ENCODE results near the gene CARD10. TPM values are rescaled to one million over a fixed set of nuclear protein-coding genes. Genes with fewer than 3 reads are reported as not detected.

Gene CARD10
- polyA plus RNA-seq, 1 of the 3 experiments (the other 2 are of a cell fraction) = 14.5 TPM

GRCh38 chr22:37552524-37553163, 33.4 kb upstream of the CARD10 start:
- Histone ChIP-seq H3K9ac (no peak overlapping the region), H2AFZ (ENCODE audit: low read depth) (no peak overlapping the region), H3K4me2 (no peak overlapping the region; the same call in 1 of the 2 replicates), H3K27ac (ENCODE audit: low read depth in 2 of 2, low read length in 1 of 2) (no peak overlapping the region), H3K79me2 (ENCODE audit: insufficient read depth) (no peaks in the 10 kb centered on the region), H3K4me3 (ENCODE audit: low read depth in 2 of 2, low read length in 1 of 2) (no peak overlapping the region), H3K4me1 (ENCODE audit: control insufficient read depth in 1 of 2, insufficient read depth in 2 of 2, low read depth in 1 of 2, low read length in 1 of 2) (no peaks in the 10 kb centered on the region; a peak in 1 of 4 replicates), H3K9me2 (no peaks in the 10 kb centered on the region), H4K20me1 (ENCODE audit: insufficient read depth) (no peaks in the 10 kb centered on the region), H3K27me3 (ENCODE audit: insufficient read depth) (no peaks in the 10 kb centered on the region), H3F3A (replicated peaks; ENCODE audit: insufficient read depth) (no peaks in the 10 kb centered on the region), H3K36me3 (replicated peaks in 1 of 2; ENCODE audit: control insufficient read depth in 1 of 2, insufficient read depth in 2 of 2, low read length in 1 of 2) (no peaks in the 10 kb centered on the region), H3K9me3 (no peaks in the 10 kb centered on the region)
- TF ChIP-seq CHD2 (IDR thresholded peaks at IDR 0.05; ENCODE audit: low read length, partially characterized antibody) (no peak), MXI1 (IDR thresholded peaks at IDR 0.05; ENCODE audit: low read depth, low read length) (no peak), GABPA (IDR thresholded peaks at IDR 0.05; ENCODE audit: low read depth) (no peak), MAX (IDR thresholded peaks at IDR 0.05; ENCODE audit: low read depth) (no peak), SIN3A (IDR thresholded peaks at IDR 0.05; ENCODE audit: borderline replicate concordance, low read depth, low read length) (no peak), PBX3 (IDR thresholded peaks at IDR 0.05) (no peak), FOXJ3 (CRISPR knock-in tag; IDR thresholded peaks at IDR 0.05) (no peak), NFIC (IDR thresholded peaks at IDR 0.05; ENCODE audit: borderline replicate concordance) (no peak), FOXM1 (IDR thresholded peaks at IDR 0.05; ENCODE audit: low read depth) (no peak), RFX5 (IDR thresholded peaks at IDR 0.05; ENCODE audit: low read length) (no peak), RCOR1 (IDR thresholded peaks at IDR 0.05; ENCODE audit: low read length) (no peak), EP300 (IDR thresholded peaks at IDR 0.05; ENCODE audit: borderline replicate concordance in 1 of 2, low read depth in 1 of 2, low read length in 1 of 2) (no peak), ELF1 (IDR thresholded peaks at IDR 0.05) (no peak), YY1 (IDR thresholded peaks at IDR 0.05; ENCODE audit: low read depth) (no peak), FOSL2 (IDR thresholded peaks at IDR 0.05; ENCODE audit: borderline replicate concordance, low read depth) (no peak), EZH2phosphoT487 (IDR thresholded peaks at IDR 0.05; ENCODE audit: borderline replicate concordance, low read depth) (no peak), NRF1 (IDR thresholded peaks at IDR 0.05; ENCODE audit: low read depth, low read length) (no peak), MEF2A (IDR thresholded peaks at IDR 0.05; ENCODE audit: borderline replicate concordance, low read depth) (no peak), TAF1 (IDR thresholded peaks at IDR 0.05; ENCODE audit: borderline replicate concordance, low read depth, low read length) (no peak), TEAD4 (IDR thresholded peaks at IDR 0.05; ENCODE audit: borderline replicate concordance, insufficient read depth) (no peak)
- ChIA-PET CTCF (interaction anchor here (1.3 to 16.4 kb wide), 3 partner anchors 13 to 54 kb away, joined by 5 to 647 read pairs (median 8); partner anchors contain the start of gene CDC42EP1), POLR2A (no interaction called here)
- peak; percentile 27 for DNase-seq
- WGBS (ENCODE audit: low lambda C conversion rate) = 37% methylated on average over 11 of the region's 16 CpGs

Measured in SK-N-SH (cell line).